ENCODE measurements around the gene HESX1. TPM values are rescaled to one million over a fixed set of nuclear protein-coding genes. Genes with fewer than 3 reads are reported as not detected.

HESX1 gene
- total and polyA plus RNA-seq, 2 of the 8 experiments (the other 6 are each of a cell fraction or from before 2014, with no cell fraction given): 7.1 to 12.0 TPM

GRCh38 chr3:57206423-57206822, 6.6 kb upstream of the HESX1 start (continued):
- TF ChIP-seq RNF2 (IDR thresholded peaks at IDR 0.05; ENCODE audit: borderline replicate concordance, low read depth, low read length, missing control alignments, poor library complexity, severe bottlenecking) (no peak), RBBP5 (IDR thresholded peaks at IDR 0.05; ENCODE audit: borderline replicate concordance, low read depth, low read length) (no peak), MAX (IDR thresholded peaks at IDR 0.05) (no peak), SRF (IDR thresholded peaks at IDR 0.05; ENCODE audit: low read depth, low read length) (no peak), HDAC2 (IDR thresholded peaks at IDR 0.05; ENCODE audit: borderline replicate concordance in 1 of 2, low read depth in 2 of 2, low read length in 2 of 2) (no peak), ATF3 (IDR thresholded peaks at IDR 0.05; ENCODE audit: insufficient read depth, low read depth, low read length) (no peak), EZH2 (IDR thresholded peaks at IDR 0.05; ENCODE audit: low read depth, low read length, severe bottlenecking) (no peak), POLR2AphosphoS5 (IDR thresholded peaks at IDR 0.05; ENCODE audit: low read depth, low read length) (no peak)

Measured in H1 (cell line).